A549 treated with Mapracorat at 1 μM for 4 hours (cell line): ENCODE measurements around the gene JUP. TPM values are rescaled to one million over a fixed set of nuclear protein-coding genes. Genes with fewer than 3 reads are reported as not detected.

Experiments
- total RNA-seq: library from RNA; stranded (reverse); fragments of 200-300 nt; extraction: Qiagen RNA extraction; gene quantifications from 5 replicates; pipeline ENCODE4 v1.2.3, GENCODE V29; 2022

Gene JUP
- 85.1 to 127 TPM (median 113 TPM) in 5 replicates for total RNA-seq

DNA sequence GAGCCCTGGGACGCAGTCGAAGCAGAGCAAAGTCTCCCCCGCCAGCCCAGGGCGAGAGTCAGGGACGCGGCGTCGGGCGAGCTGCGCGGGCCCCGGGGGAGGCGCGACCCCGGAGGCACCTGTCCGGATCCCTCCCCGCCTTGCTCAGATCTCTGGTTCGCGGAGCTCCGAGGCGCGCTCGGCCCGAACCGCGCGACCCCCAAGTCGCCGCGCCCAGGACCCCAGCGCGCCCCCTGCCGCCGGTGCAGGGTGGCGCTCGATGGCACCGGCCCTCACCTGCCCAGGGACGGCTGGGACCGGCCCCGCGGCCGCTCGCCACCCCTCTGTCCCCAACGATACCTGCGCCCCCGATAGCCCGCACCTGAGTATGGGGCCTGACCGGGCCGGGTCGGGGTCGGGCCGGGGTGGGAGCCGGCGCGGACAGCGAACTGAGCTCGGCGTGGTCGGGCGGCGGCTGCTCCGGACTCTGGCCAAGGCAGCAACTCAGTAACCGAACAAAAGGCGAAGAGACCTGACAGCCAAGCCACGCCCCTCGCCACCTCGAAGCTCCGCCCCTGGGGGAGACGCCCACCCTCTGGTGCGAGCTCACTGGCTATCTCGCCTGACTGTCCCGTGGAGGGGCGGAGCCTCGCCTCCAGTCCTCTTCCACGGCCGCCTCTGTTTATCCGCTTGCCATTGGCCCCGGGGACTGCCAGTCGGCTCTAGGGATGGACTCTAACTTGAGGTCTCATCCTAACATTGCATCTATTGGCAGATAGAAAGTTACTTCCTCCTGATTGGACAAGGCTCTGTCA, at the start of gene JUP:
JUP (minus strand) TSS at position 485 of the 794 bp plus-strand sequence. CDS start 14,857 bp downstream, outside the sequence.

GRCh38 chr17:41835800-41836549, 49.5 kb upstream of the JUP start, which contains the start of gene NT5C3B:
Gene NT5C3B (minus strand): TSS chr17:41836232. CDS start chr17:41836193, 39 bp downstream.

DNA sequence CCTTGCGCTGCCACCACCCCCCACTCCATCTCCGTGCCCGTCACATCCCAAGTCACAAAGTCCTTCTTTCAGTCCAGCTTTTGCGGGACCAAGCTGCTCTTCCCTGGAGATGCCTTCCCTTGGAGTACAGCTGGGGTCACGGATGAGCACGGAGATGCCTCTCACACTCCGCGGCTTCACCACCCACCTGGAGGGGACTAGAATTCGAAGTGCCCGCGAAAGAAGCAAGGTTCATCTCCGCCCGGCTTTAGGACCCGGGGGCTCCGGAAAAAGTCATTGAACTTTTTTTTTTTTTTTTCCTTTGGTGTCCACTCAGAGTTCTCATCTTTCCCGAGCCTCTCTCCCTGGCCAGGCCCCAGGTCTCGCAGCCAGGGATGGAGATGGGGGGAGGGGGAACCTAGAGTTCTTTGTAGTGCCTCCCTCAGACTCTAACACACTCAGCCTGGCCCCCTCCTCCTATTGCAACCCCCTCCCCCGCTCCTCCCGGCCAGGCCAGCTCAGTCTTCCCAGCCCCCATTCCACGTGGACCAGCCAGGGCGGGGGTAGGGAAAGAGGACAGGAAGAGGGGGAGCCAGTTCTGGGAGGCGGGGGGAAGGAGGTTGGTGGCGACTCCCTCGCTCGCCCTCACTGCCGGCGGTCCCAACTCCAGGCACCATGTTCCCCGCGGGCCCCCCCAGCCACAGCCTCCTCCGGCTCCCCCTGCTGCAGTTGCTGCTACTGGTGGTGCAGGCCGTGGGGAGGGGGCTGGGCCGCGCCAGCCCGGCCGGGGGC, 26.1 kb upstream of the JUP start, which contains the start of gene FKBP10:
FKBP10 (plus strand) TSS at position 624 of the 771 bp plus-strand sequence; CDS start at position 655, 31 bp downstream.

GRCh38 chr17:41811549-41812380, 25.3 kb upstream of the JUP start, which contains the start of gene P3H4:
Gene P3H4 (minus strand): TSS chr17:41811949. CDS start chr17:41811915, 34 bp downstream.

GRCh38 chr17:41734139-41734948, 52.2 kb downstream of the JUP start, which contains the start of gene HAP1:
Gene HAP1 (minus strand): TSS chr17:41734643. CDS start chr17:41734634, 9 bp downstream.

GRCh38 chr17:41711669-41712400, 74.7 kb downstream of the JUP start, which contains the start of gene GAST:
Gene GAST (plus strand): TSS chr17:41712331. CDS start chr17:41715437, 3,106 bp downstream.

Other genes starting within 250 kb of the JUP start
- not detected in 5 replicates for gene KRT9, start 214.7 kb downstream of the JUP start, total RNA-seq
- gene KRT14, start 199.8 kb downstream of the JUP start, total RNA-seq = 0.18 to 0.34 TPM in 2 of 5 replicates, not detected in the others
- 0.62 to 1.2 TPM (median 1.0 TPM) in 5 replicates for gene KRT16, start 173.9 kb downstream of the JUP start, total RNA-seq
- 0.66 to 1.0 TPM (median 0.83 TPM) in 5 replicates for gene KRT17, start 162.1 kb downstream of the JUP start, total RNA-seq
- gene EIF1, start 97.8 kb downstream of the JUP start, total RNA-seq = 1,203 to 1,690 TPM (median 1,363 TPM) in 5 replicates
- gene GAST, start 74.4 kb downstream of the JUP start, total RNA-seq = 0.44 to 0.49 TPM in 2 of 5 replicates, not detected in the others
- gene HAP1, start 52.1 kb downstream of the JUP start, total RNA-seq = 1.1 to 1.7 TPM (median 1.4 TPM) in 5 replicates
- 25.6 to 36.5 TPM (median 33.6 TPM) in 5 replicates for gene P3H4, start 25.2 kb upstream of the JUP start, total RNA-seq
- 84.8 to 112 TPM (median 102 TPM) in 5 replicates for gene FKBP10, start 26.3 kb upstream of the JUP start, total RNA-seq
- 102 to 111 TPM (median 106 TPM) in 5 replicates for gene NT5C3B, start 49.5 kb upstream of the JUP start, total RNA-seq
- 0.10 to 0.18 TPM (median 0.12 TPM) in 3 of 5 replicates, not detected in the others for gene KLHL10, start 51.1 kb upstream of the JUP start, total RNA-seq
- 2.0 to 3.0 TPM (median 2.9 TPM) in 5 replicates for gene KLHL11, start 78.7 kb upstream of the JUP start, total RNA-seq
- gene ACLY, start 132.2 kb upstream of the JUP start, total RNA-seq = 244 to 274 TPM (median 269 TPM) in 5 replicates
- 1.2 to 1.8 TPM (median 1.4 TPM) in 5 replicates for gene ODAD4, start 143.9 kb upstream of the JUP start, total RNA-seq
- 56.2 to 72.6 TPM (median 69.8 TPM) in 5 replicates for gene CNP, start 180.1 kb upstream of the JUP start, total RNA-seq
- 112 to 117 TPM (median 114 TPM) in 5 replicates for gene DNAJC7, start 230.7 kb upstream of the JUP start, total RNA-seq
- gene NKIRAS2, start 233.4 kb upstream of the JUP start, total RNA-seq = 41.3 to 47.2 TPM (median 43.7 TPM) in 5 replicates